ENCODE results near the gene AUTS2.

GRCh38 chr7:69706070-69706469 lies 107.8 kb downstream of the AUTS2 start:
- TF ChIP-seq NR1H2 (CRISPR knock-in tag; IDR thresholded peaks at IDR 0.05) (no peak), FOXK1 (CRISPR knock-in tag; IDR thresholded peaks at IDR 0.05) (no peak), CBFB (CRISPR knock-in tag; IDR thresholded peaks at IDR 0.05; ENCODE audit: low read depth) (no peak), CTCF (IDR thresholded peaks at IDR 0.05) (no peak), MYBL2 (CRISPR knock-in tag; IDR thresholded peaks at IDR 0.05) (no peak), PRDM15 (CRISPR knock-in tag; IDR thresholded peaks at IDR 0.05) (no peak), ZBTB21 (CRISPR knock-in tag; IDR thresholded peaks at IDR 0.05; ENCODE audit: borderline replicate concordance) (no peak), NR3C1 (CRISPR knock-in tag; conservative IDR thresholded peaks at IDR 0.05; ENCODE audit: low read depth) (no peak), JUN (CRISPR knock-in tag; IDR thresholded peaks at IDR 0.05) (no peak), ATF6 (CRISPR knock-in tag; IDR thresholded peaks at IDR 0.05) (no peak)
